ENCODE measurements around the gene DMGDH.
A peak's percentile ranks its signal among the peaks of the same experiment; 100 is the strongest.

Gene DMGDH

DNA sequence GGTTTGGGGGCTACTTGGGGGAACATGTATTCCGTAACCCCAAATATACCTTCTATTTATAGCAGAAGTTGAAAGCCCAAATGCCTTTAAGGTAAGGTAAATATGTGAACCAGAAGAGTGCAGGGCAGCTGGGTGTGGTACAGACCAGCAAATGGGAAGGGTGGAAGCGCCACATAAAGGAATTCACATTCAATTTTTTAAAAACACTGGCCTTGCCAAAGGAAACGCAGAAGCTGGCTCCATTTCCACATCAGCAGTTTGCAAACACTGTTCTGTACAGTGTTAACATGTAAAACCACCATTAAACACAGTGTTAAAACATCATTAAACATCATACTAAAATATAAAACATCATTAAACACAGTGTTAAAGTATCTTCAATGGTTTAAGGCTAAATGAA is 38.6 kb upstream of the DMGDH start:
- no peaks in the 10 kb centered on the region for H3K36me3 ChIP-seq (ENCODE audit: insufficient read depth, low read length)
- TF ChIP-seq EZH2 (IDR thresholded peaks at IDR 0.05; ENCODE audit: borderline replicate concordance, low read depth, low read length, severe bottlenecking), result no peak
- TF ChIP-seq, protein P1, sequence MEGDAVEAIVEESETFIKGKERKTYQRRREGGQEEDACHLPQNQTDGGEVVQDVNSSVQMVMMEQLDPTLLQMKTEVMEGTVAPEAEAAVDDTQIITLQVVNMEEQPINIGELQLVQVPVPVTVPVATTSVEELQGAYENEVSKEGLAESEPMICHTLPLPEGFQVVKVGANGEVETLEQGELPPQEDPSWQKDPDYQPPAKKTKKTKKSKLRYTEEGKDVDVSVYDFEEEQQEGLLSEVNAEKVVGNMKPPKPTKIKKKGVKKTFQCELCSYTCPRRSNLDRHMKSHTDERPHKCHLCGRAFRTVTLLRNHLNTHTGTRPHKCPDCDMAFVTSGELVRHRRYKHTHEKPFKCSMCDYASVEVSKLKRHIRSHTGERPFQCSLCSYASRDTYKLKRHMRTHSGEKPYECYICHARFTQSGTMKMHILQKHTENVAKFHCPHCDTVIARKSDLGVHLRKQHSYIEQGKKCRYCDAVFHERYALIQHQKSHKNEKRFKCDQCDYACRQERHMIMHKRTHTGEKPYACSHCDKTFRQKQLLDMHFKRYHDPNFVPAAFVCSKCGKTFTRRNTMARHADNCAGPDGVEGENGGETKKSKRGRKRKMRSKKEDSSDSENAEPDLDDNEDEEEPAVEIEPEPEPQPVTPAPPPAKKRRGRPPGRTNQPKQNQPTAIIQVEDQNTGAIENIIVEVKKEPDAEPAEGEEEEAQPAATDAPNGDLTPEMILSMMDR (IDR thresholded peaks at IDR 0.05; ENCODE audit: borderline replicate concordance, extremely low read depth, low read length, poor library complexity, severe bottlenecking), result no peak
- ATAC-seq (ENCODE audit: insufficient read depth, low read depth), result no peak
- no peaks in the 10 kb centered on the region for H3K79me2 ChIP-seq (ENCODE audit: insufficient read depth, low read length)
- H2AFZ ChIP-seq (ENCODE audit: low read depth, low read length), result no peak overlapping the region
- H3K9ac ChIP-seq (ENCODE audit: low read depth, low read length), result no peak overlapping the region
- no peaks in the 10 kb centered on the region for H3K27me3 ChIP-seq (ENCODE audit: insufficient read depth, low read length, poor library complexity)
- H3K4me2 ChIP-seq (ENCODE audit: insufficient read depth, low read length), result no peak overlapping the region
- no peak for DNase-seq
- H3K27ac ChIP-seq (ENCODE audit: low read length), result peak overlapping the region; percentile 71; the same call in 1 of the 2 replicates
- peaks cover 18% of the 10 kb centered on the region for H3K4me1 ChIP-seq (ENCODE audit: insufficient read depth, low read length)
- H3K4me3 ChIP-seq (ENCODE audit: low read depth in 1 of 2, low read length in 2 of 2), result no peak overlapping the region
- H3K9me3 ChIP-seq (ENCODE audit: insufficient read depth, low read length, severe bottlenecking), result no peaks in the 10 kb centered on the region
- no peaks in the 10 kb centered on the region for H4K20me1 ChIP-seq (ENCODE audit: insufficient read depth, low read length)

DNA sequence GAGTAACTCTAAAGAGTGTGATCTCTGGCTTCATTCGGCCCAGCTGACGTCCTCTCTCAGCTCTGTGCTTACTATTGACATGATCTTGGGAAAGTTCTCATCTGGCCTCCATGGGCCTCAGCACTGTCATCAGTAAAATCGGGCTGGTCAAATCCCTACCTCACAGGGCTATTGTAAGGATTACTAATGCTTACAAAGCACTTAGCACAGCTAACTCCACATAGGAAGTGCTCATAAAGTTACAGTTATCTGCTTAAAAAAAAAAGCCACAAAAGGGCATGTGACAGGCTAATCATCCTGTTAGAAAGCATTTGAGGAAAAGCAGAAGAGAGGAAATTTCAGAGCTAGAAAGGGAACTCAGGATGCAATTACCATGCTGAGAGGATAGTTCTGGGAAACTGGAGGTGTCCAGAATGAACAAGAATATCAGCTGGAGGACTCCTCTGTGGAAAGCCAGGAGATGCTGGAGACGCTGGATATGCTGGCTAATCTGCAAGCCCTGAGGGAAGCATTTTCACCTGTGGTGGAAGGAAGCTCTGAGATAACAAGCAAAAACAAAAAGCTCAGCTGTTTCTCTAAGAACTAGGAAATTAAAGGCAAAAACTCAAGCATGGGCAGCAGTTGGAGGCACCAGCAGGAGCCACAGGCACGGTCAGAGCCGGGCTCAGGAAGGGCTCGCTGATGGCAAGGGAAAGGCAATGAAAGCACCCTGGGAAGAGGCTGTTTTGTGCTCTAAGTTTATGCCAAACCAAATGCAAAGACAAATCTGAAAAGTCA is 37.7 kb upstream of the DMGDH start:
- H3K79me2 ChIP-seq (ENCODE audit: insufficient read depth, low read length), result no peaks in the 10 kb centered on the region
- H2AFZ ChIP-seq (ENCODE audit: low read depth, low read length), result peak overlapping the region; percentile 66; the same call in 1 of the 2 replicates
- no peaks in the 10 kb centered on the region for H3K9me3 ChIP-seq (ENCODE audit: insufficient read depth, low read length, severe bottlenecking)
- no peak for DNase-seq
- no peaks in the 10 kb centered on the region for H4K20me1 ChIP-seq (ENCODE audit: insufficient read depth, low read length)
- H3K9ac ChIP-seq (ENCODE audit: low read depth, low read length), result peak overlapping the region; percentile 26; the same call in 1 of the 2 replicates
- TF ChIP-seq EZH2 (IDR thresholded peaks at IDR 0.05; ENCODE audit: borderline replicate concordance, low read depth, low read length, severe bottlenecking), result no peak
- TF ChIP-seq, protein P1 (IDR thresholded peaks at IDR 0.05; ENCODE audit: borderline replicate concordance, extremely low read depth, low read length, poor library complexity, severe bottlenecking), result no peak
- peak overlapping the region; percentile 71 for H3K27ac ChIP-seq (ENCODE audit: low read length)
- no peak overlapping the region for H3K4me3 ChIP-seq (ENCODE audit: low read depth in 1 of 2, low read length in 2 of 2)
- ATAC-seq (ENCODE audit: insufficient read depth, low read depth), result no peak
- peak overlapping the region; percentile 29; the same call in 1 of the 2 replicates for H3K4me2 ChIP-seq (ENCODE audit: insufficient read depth, low read length)
- no peaks in the 10 kb centered on the region for H3K36me3 ChIP-seq (ENCODE audit: insufficient read depth, low read length)
- H3K27me3 ChIP-seq (ENCODE audit: insufficient read depth, low read length, poor library complexity), result no peaks in the 10 kb centered on the region
- peaks cover 18% of the 10 kb centered on the region for H3K4me1 ChIP-seq (ENCODE audit: insufficient read depth, low read length)

- Histone ChIP-seq H3K27ac (ENCODE audit: low read length) (no peak overlapping the region), H3K36me3 (ENCODE audit: insufficient read depth, low read length) (no peaks in the 10 kb centered on the region), H3K4me1 (ENCODE audit: insufficient read depth, low read length) (peaks cover 18% of the 10 kb centered on the region), H4K20me1 (ENCODE audit: insufficient read depth, low read length) (no peaks in the 10 kb centered on the region), H3K4me2 (ENCODE audit: insufficient read depth, low read length) (no peak overlapping the region), H3K79me2 (ENCODE audit: insufficient read depth, low read length) (no peaks in the 10 kb centered on the region), H3K27me3 (ENCODE audit: insufficient read depth, low read length, poor library complexity) (no peaks in the 10 kb centered on the region), H3K9ac (ENCODE audit: low read depth, low read length) (no peak overlapping the region), H3K4me3 (ENCODE audit: low read depth in 1 of 2, low read length in 2 of 2) (no peak overlapping the region), H2AFZ (ENCODE audit: low read depth, low read length) (no peak overlapping the region), H3K9me3 (ENCODE audit: insufficient read depth, low read length, severe bottlenecking) (no peaks in the 10 kb centered on the region)
- DNase-seq, result no peak
- TF ChIP-seq, protein P1 (IDR thresholded peaks at IDR 0.05; ENCODE audit: borderline replicate concordance, extremely low read depth, low read length, poor library complexity, severe bottlenecking), result peak; percentile 11
- TF ChIP-seq EZH2 (IDR thresholded peaks at IDR 0.05; ENCODE audit: borderline replicate concordance, low read depth, low read length, severe bottlenecking), result no peak
- ATAC-seq (ENCODE audit: insufficient read depth, low read depth), result no peak
These were observed 36.4 kb upstream of the DMGDH start for GRCh38 chr5:79105868-79106267.

All from DND-41 (cell line).